Dedifferentiated amniotic fluid mesenchymal stem cell (primary cell): ENCODE measurements around the gene CDYL.
"Not testable (repeated sequence)": the region's sequence is repeated elsewhere in the genome, so short reads cannot be mapped to it uniquely, and the experiment has no call there.

Experiments used
- DNase-seq: peaks from one replicate; pipeline ENCODE4 v3.0.0-alpha.2; 2016; ENCODE audit errors: extremely low spot score

The CDYL gene

GRCh38 chr6:4846387-4846786 is 70.2 kb downstream of the CDYL start:
- DNase-seq = no peak

GRCh38 chr6:4848382-4849068 is 72.3 kb downstream of the CDYL start:
- no peak for DNase-seq

GRCh38 chr6:4849226-4850022 is 73.2 kb downstream of the CDYL start:
- DNase-seq = no peak

GRCh38 chr6:4851035-4851434 is 74.8 kb downstream of the CDYL start:
- no peak for DNase-seq

- not testable (repeated sequence) for DNase-seq
These were observed 76.0 kb downstream of the CDYL start for GRCh38 chr6:4852186-4852585.

GRCh38 chr6:4852938-4853337 is 76.7 kb downstream of the CDYL start:
- no peak for DNase-seq

GRCh38 chr6:4853349-4853748 is 77.1 kb downstream of the CDYL start:
- no peak for DNase-seq

- DNase-seq = no peak
These were observed 77.7 kb downstream of the CDYL start for GRCh38 chr6:4853782-4854511.

- DNase-seq = no peak
These were observed 80.6 kb downstream of the CDYL start for GRCh38 chr6:4856785-4857184.

- DNase-seq = no peak
These were observed 82.2 kb downstream of the CDYL start for GRCh38 chr6:4858194-4859015.

GRCh38 chr6:4860387-4860786 is 84.2 kb downstream of the CDYL start:
- DNase-seq = no peak

GRCh38 chr6:4861564-4861963 is 85.4 kb downstream of the CDYL start:
- no peak for DNase-seq

GRCh38 chr6:4864519-4864918 is 88.3 kb downstream of the CDYL start:
- no peak for DNase-seq

GRCh38 chr6:4865006-4865405 is 88.8 kb downstream of the CDYL start:
- DNase-seq = not testable (repeated sequence)

GRCh38 chr6:4870821-4871494 is 94.8 kb downstream of the CDYL start:
- DNase-seq = no peak

- no peak for DNase-seq
These were observed 95.6 kb downstream of the CDYL start for GRCh38 chr6:4871825-4872224.

- DNase-seq = no peak
These were observed 96.6 kb downstream of the CDYL start for GRCh38 chr6:4872841-4873240.

- DNase-seq = no peak
These were observed 97.7 kb downstream of the CDYL start for GRCh38 chr6:4873928-4874327.

- DNase-seq = no peak
These were observed 103.6 kb downstream of the CDYL start for GRCh38 chr6:4879741-4880275.

- no peak for DNase-seq
These were observed 104.2 kb downstream of the CDYL start for GRCh38 chr6:4880363-4880762.

- no peak for DNase-seq
These were observed 107.1 kb downstream of the CDYL start for GRCh38 chr6:4883298-4883697.
